KMS-11 (cell line): ENCODE data around the gene PTK6.

ENCODE experiments used
- H2AFZ ChIP-seq: fragments of 200-600 bp; sonication (generic); 2 replicates; pipeline ENCODE4 v1.6.1; 2016; ENCODE audit warnings: antibody characterized with exemption, mixed run types, low read depth
- H3K27ac ChIP-seq: fragments of 200-600 bp; sonication (generic); 2 replicates; pipeline ENCODE4 v1.6.1; 2016; ENCODE audit warnings: mild to moderate bottlenecking, mixed run types
- H3K27me3 ChIP-seq: fragments of 200-600 bp; sonication (generic); 2 replicates; pipeline ENCODE4 v1.6.1; 2017; ENCODE audit warnings: mild to moderate bottlenecking, low read depth, mixed run types, moderate library complexity; ENCODE audit not compliant: insufficient read depth
- H3K36me3 ChIP-seq: fragments of 200-600 bp; sonication (generic); 2 replicates; pipeline ENCODE4 v1.6.1; 2017; ENCODE audit warnings: mild to moderate bottlenecking, mixed run types; ENCODE audit not compliant: insufficient read depth
- H3K4me1 ChIP-seq: fragments of 200-600 bp; sonication (generic); 2 replicates; pipeline ENCODE4 v1.6.1; 2016; ENCODE audit warnings: mild to moderate bottlenecking, low read depth, mixed run types; ENCODE audit not compliant: poor library complexity, severe bottlenecking
- H3K4me2 ChIP-seq: fragments of 200-600 bp; sonication (generic); 2 replicates; pipeline ENCODE4 v1.7.0; 2016; ENCODE audit warnings: mild to moderate bottlenecking, mixed run types
- H3K4me3 ChIP-seq: fragments of 200-600 bp; sonication (generic); IDR thresholded peaks from 2 replicates; pipeline ENCODE4 v1.6.1; 2017; ENCODE audit warnings: low read depth, low read length, mixed read lengths; ENCODE audit not compliant: insufficient read depth
- H3K79me2 ChIP-seq: fragments of 200-600 bp; sonication (generic); 2 replicates; pipeline ENCODE4 v1.6.1; 2016; ENCODE audit warnings: low read depth, mixed run types; ENCODE audit not compliant: insufficient read depth
- H3K9ac ChIP-seq: fragments of 200-600 bp; sonication (generic); 2 replicates; pipeline ENCODE4 v1.6.1; 2016; ENCODE audit warnings: mild to moderate bottlenecking, mixed run types
- H4K20me1 ChIP-seq: fragments of 200-600 bp; sonication (generic); 2 replicates; pipeline ENCODE4 v1.6.1; 2016; ENCODE audit warnings: mild to moderate bottlenecking, mixed run types; ENCODE audit not compliant: insufficient read depth
- TF ChIP-seq, protein P1 (sequence below): fragments of 200-600 bp; sonication (generic); conservative IDR thresholded peaks from 2 replicates; pipeline ENCODE4 v1.6.1; 2017; ENCODE audit warnings: low read depth, mild to moderate bottlenecking, antibody characterized with exemption, low read length, moderate library complexity, mixed read lengths

Gene PTK6

DNA sequence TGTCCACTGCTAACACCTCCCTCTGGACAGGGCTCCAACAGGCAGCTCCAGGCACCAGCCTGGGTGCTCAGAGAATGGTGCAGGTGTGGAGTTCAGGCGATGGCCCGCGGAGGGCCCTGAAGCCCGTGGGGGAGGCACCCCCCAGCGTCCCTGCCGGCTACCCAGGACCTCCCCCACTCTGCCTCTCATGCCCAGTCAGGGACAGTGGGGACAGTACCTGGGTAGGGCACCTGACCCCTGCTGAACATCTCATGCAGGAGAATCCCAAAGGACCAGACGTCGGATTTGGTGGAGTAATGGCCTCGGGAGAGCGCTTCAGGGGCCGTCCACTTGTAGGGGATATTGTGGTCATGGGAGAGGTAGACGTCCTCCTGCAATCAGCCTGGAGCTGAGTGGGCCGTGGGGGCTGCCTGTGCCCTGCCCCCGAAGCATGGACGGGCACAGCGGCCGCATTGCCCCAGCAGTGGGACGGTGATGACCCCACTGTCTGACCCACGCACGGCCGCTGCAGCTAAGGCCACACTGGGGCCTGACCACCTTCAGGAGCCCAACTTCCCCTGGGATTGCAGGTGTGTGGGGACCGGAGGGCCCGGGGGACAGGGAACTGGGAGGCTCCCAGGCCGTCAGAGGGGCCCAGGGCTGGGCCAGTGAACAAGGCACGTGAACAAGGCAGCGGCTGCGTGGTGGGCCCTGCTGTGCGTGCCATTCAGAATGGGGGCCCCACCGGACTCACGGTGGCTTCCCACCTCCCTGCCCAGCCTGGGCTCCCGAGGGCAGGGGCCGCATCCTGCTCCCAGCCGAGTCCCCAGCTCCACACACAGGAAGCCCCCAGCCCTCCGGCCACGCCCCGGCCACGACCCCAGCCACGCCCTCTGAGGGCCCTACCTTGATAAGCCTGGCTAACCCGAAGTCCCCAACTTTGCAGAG is 7.1 kb downstream of the PTK6 start:
- Histone ChIP-seq H3K4me3 (no peak overlapping the region), H3K4me2 (no peak overlapping the region), H2AFZ (no peak overlapping the region), H3K4me1 (no peaks in the 10 kb centered on the region), H3K27ac (no peak overlapping the region), H3K9ac (no peak overlapping the region), H3K36me3 (no peaks in the 10 kb centered on the region), H4K20me1 (no peaks in the 10 kb centered on the region), H3K79me2 (no peaks in the 10 kb centered on the region), H3K27me3 (peaks cover 93% of the 10 kb centered on the region)
- TF ChIP-seq, protein P1, sequence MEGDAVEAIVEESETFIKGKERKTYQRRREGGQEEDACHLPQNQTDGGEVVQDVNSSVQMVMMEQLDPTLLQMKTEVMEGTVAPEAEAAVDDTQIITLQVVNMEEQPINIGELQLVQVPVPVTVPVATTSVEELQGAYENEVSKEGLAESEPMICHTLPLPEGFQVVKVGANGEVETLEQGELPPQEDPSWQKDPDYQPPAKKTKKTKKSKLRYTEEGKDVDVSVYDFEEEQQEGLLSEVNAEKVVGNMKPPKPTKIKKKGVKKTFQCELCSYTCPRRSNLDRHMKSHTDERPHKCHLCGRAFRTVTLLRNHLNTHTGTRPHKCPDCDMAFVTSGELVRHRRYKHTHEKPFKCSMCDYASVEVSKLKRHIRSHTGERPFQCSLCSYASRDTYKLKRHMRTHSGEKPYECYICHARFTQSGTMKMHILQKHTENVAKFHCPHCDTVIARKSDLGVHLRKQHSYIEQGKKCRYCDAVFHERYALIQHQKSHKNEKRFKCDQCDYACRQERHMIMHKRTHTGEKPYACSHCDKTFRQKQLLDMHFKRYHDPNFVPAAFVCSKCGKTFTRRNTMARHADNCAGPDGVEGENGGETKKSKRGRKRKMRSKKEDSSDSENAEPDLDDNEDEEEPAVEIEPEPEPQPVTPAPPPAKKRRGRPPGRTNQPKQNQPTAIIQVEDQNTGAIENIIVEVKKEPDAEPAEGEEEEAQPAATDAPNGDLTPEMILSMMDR: no peak

DNA sequence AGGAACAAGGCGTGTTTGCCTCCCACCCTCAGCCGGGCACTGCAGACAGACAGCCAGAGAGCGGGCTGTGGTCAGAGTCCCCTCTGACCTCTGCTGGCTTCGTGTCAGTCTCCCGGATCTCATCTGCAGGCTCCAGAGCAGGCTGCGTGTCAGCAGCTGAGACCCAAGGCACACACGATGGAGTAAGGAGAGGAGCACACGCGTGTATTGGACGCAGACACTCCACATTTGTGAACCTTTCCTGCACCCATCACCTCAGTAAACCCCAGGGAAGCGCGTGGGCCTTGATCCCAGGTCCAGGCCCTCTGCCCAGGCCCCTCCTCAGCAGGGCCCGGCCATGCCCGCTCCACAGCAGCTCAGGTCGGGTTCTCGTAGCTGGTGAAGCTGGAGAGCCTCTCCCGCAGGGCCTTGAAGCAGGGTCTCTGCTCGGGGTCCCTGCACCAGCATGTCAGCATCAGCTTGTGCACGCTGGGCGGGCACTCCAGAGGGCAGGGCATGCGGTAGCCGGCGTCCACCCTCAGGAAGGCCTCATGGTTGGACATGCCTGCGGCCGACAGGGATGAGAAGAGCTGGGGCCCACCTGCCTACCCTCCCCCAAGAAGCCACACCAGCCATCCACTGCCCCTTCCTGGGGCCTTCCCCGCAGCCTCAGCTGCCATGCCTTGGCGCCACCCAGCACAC is 7.9 kb downstream of the PTK6 start:
- Histone ChIP-seq H3K9ac (no peak overlapping the region), H3K27ac (no peak overlapping the region), H3K36me3 (no peaks in the 10 kb centered on the region), H3K4me1 (no peaks in the 10 kb centered on the region), H3K79me2 (no peaks in the 10 kb centered on the region), H3K4me3 (no peak overlapping the region), H3K4me2 (no peak overlapping the region), H2AFZ (no peak overlapping the region), H4K20me1 (no peaks in the 10 kb centered on the region), H3K27me3 (peaks cover 92% of the 10 kb centered on the region)
- TF ChIP-seq, protein P1: no peak

DNA sequence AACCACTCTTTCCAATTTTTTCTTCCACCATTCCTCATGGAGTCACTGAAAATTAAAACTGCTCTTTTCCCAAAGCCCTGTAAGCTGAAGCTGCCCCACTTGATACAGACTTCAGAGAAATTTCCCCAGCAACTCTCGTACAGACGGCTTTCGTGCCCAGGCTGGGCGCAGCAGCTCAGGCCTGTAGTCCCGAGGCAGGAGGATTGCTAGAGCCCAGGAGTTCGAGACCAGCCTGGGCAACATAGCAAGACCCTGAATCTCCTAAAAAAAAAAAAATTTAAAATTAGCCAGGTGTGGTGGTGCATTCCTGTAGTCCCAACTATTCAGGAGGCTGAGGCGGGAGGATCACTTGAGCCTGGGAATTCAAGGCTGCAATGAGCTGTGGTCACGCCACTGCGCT is 10.0 kb downstream of the PTK6 start:
- Histone ChIP-seq H3K4me3 (no peak overlapping the region), H2AFZ (no peak overlapping the region), H3K27me3 (peaks cover 72% of the 10 kb centered on the region), H4K20me1 (no peaks in the 10 kb centered on the region), H3K79me2 (no peaks in the 10 kb centered on the region), H3K4me2 (no peak overlapping the region), H3K9ac (no peak overlapping the region), H3K4me1 (no peaks in the 10 kb centered on the region), H3K36me3 (no peaks in the 10 kb centered on the region), H3K27ac (no peak overlapping the region)
- TF ChIP-seq, protein P1: no peak

DNA sequence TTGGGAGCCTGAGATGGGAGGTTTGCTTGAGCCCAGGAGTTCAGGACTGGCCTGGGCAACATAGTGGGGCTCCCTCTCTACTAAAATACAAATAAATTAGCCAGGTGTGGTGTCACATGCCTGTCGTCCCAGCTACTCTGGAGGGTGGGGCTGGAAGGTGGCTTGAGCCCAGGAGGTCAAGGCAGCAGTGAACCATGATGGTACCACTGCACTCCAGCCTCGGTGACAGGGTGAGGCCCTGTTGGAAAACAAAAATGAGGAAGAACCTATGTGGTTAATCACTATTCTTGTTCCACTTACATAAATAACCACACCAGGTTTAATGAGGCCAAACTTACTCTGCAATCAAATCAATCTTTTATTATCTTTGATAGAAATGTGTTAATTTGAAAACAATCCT is 11.2 kb downstream of the PTK6 start:
- Histone ChIP-seq H3K9ac (no peak overlapping the region), H2AFZ (no peak overlapping the region), H3K4me3 (no peak overlapping the region), H3K27ac (no peak overlapping the region), H3K79me2 (no peaks in the 10 kb centered on the region), H4K20me1 (no peaks in the 10 kb centered on the region), H3K4me2 (no peak overlapping the region), H3K27me3 (peaks cover 63% of the 10 kb centered on the region), H3K36me3 (no peaks in the 10 kb centered on the region), H3K4me1 (no peaks in the 10 kb centered on the region)
- TF ChIP-seq, protein P1: no peak
